Measurements from ENCODE around the gene SLC39A11.
"Not testable (repeated sequence)": the region's sequence is repeated elsewhere in the genome, so short reads cannot be mapped to it uniquely, and the experiment has no call there.

SLC39A11 gene

GRCh38 chr17:72898725-72899124 is 193.8 kb downstream of the SLC39A11 start:
- Histone ChIP-seq H3K27ac (no peak overlapping the region), H3K9me3 (ENCODE audit: severe bottlenecking) (peaks cover 4% of the 10 kb centered on the region), H3K4me3 (ENCODE audit: low read depth, low read length) (no peak overlapping the region), H3K27me3 (ENCODE audit: insufficient read depth, low read depth, severe bottlenecking) (no peaks in the 10 kb centered on the region), H3K36me3 (peaks cover 13% of the 10 kb centered on the region)
- no peak for TF ChIP-seq CTCF (IDR thresholded peaks at IDR 0.05; ENCODE audit: low read depth, low read length)
- DNase-seq, result no peak

GRCh38 chr17:72896288-72896687 is 196.2 kb downstream of the SLC39A11 start:
- not testable (repeated sequence) for H3K36me3 ChIP-seq; H3K27ac ChIP-seq; H3K27me3 ChIP-seq (ENCODE audit: insufficient read depth, low read depth, severe bottlenecking); H3K9me3 ChIP-seq (ENCODE audit: severe bottlenecking); H3K4me3 ChIP-seq (ENCODE audit: low read depth, low read length)
- DNase-seq, result peak; percentile 46

- Histone ChIP-seq H3K4me3 (ENCODE audit: low read depth, low read length) (no peak overlapping the region), H3K27me3 (ENCODE audit: insufficient read depth, low read depth, severe bottlenecking) (no peaks in the 10 kb centered on the region), H3K36me3 (peaks cover 21% of the 10 kb centered on the region), H3K27ac (no peak overlapping the region), H3K9me3 (ENCODE audit: severe bottlenecking) (no peaks in the 10 kb centered on the region)
- DNase-seq, result no peak
- TF ChIP-seq CTCF (IDR thresholded peaks at IDR 0.05; ENCODE audit: low read depth, low read length), result no peak
Measured at GRCh38 chr17:72891627-72892026, 200.9 kb downstream of the SLC39A11 start.

GRCh38 chr17:72890711-72891110 is 201.8 kb downstream of the SLC39A11 start:
- no peaks in the 10 kb centered on the region for H3K27me3 ChIP-seq (ENCODE audit: insufficient read depth, low read depth, severe bottlenecking)
- peaks cover 27% of the 10 kb centered on the region for H3K36me3 ChIP-seq
- H3K4me3 ChIP-seq (ENCODE audit: low read depth, low read length), result no peak overlapping the region
- DNase-seq, result no peak
- TF ChIP-seq CTCF (IDR thresholded peaks at IDR 0.05; ENCODE audit: low read depth, low read length), result no peak
- H3K9me3 ChIP-seq (ENCODE audit: severe bottlenecking), result no peaks in the 10 kb centered on the region
- no peak overlapping the region for H3K27ac ChIP-seq

- peaks cover 25% of the 10 kb centered on the region for H3K36me3 ChIP-seq
- no peak for DNase-seq
- H3K27ac ChIP-seq, result no peak overlapping the region
- H3K27me3 ChIP-seq (ENCODE audit: insufficient read depth, low read depth, severe bottlenecking), result no peaks in the 10 kb centered on the region
- H3K9me3 ChIP-seq (ENCODE audit: severe bottlenecking), result no peaks in the 10 kb centered on the region
- H3K4me3 ChIP-seq (ENCODE audit: low read depth, low read length), result no peak overlapping the region
- no peak for TF ChIP-seq CTCF (IDR thresholded peaks at IDR 0.05; ENCODE audit: low read depth, low read length)
Measured at GRCh38 chr17:72887917-72888316, 204.6 kb downstream of the SLC39A11 start.

- no peaks in the 10 kb centered on the region for H3K9me3 ChIP-seq (ENCODE audit: severe bottlenecking)
Measured at GRCh38 chr17:72887322-72887721, 205.2 kb downstream of the SLC39A11 start.

More at GRCh38 chr17:72887322-72887721, 205.2 kb downstream of the SLC39A11 start:
- DNase-seq, result no peak
- Histone ChIP-seq H3K27ac (no peak overlapping the region), H3K4me3 (ENCODE audit: low read depth, low read length) (no peak overlapping the region), H3K27me3 (ENCODE audit: insufficient read depth, low read depth, severe bottlenecking) (no peaks in the 10 kb centered on the region), H3K36me3 (peaks cover 26% of the 10 kb centered on the region)
- no peak for TF ChIP-seq CTCF (IDR thresholded peaks at IDR 0.05; ENCODE audit: low read depth, low read length)

All from WERI-Rb-1 (cell line).